HCT116 (cell line): ENCODE measurements around the gene NCKAP5. TPM values are rescaled to one million over a fixed set of nuclear protein-coding genes. Genes with fewer than 3 reads are reported as not detected.

Experiments
- ATAC-seq: fragments of 200-7000 bp; cut with Tn5 transposase; 2 replicates; pipeline ENCODE4 v1.9.1; 2020; ENCODE audit warnings: mild to moderate bottlenecking, moderate library complexity
- BruUV-seq: library from RNA; stranded (reverse); fragments of 400-500 nt; replicated peaks from 2 replicates; lab custom pipeline; 2021; lab: Mats Ljungman, UMichigan
- CTCF ChIA-PET: fragments of 300-600 bp; sonication (Branson Sonifier 250); formaldehyde crosslinking; loops from one replicate; lab custom pipeline; 2021; ENCODE audit warnings: antibody characterized with exemption; lab: Charles Lee
- POLR2A ChIA-PET: fragments of 300-600, 350-600 bp; sonication (Branson Sonifier 250); formaldehyde crosslinking; loops from one replicate; lab custom pipeline; 2021; ENCODE audit warnings: antibody characterized with exemption; lab: Charles Lee
- RAD21 ChIA-PET, 2 experiments: fragments of 300-600 bp; sonication (Branson Sonifier 250); formaldehyde crosslinking; loops; one replicate each; lab custom pipeline; 2023; ENCODE audit warnings: low total read pairs in 2 of 2; ENCODE audit not compliant: uncharacterized antibody in 2 of 2, unreplicated experiment in 2 of 2, low non-redundant PET in 1 of 2; lab: Charles Lee
- DNase-seq: peaks from one replicate; pipeline ENCODE4 v3.0.0-alpha.2; 2010; ENCODE audit warnings: low read depth, low spot score
- H2AFZ ChIP-seq: fragments of 200-600 bp; shearing (Covaris generic), sonication (generic); 2 replicates; pipeline ENCODE4 v1.6.1; 2017; ENCODE audit warnings: low read depth, mixed run types, mixed read lengths, antibody characterized with exemption, low read length; ENCODE audit not compliant: poor library complexity, severe bottlenecking
- H3K27ac ChIP-seq: 2 replicates; pipeline ENCODE4 v1.5.1; 2012; ENCODE audit warnings: low read depth, low read length
- H3K27me3 ChIP-seq: fragments of 200-600 bp; sonication (generic); 2 replicates; pipeline ENCODE4 v1.6.1; 2016; ENCODE audit warnings: mixed run types, low read length, mixed read lengths; ENCODE audit not compliant: insufficient read depth
- H3K36me3 ChIP-seq, 2 experiments: fragments of 200-500 bp in 1 of 2; fragments of 200-600 bp in 1 of 2; sonication (Bioruptor generic) in 1 of 2; sonication (generic) in 1 of 2; 2 replicates each; pipeline versions ENCODE4 v1.5.1 to v1.6.1; 2014 to 2016; ENCODE audit warnings: low read length in 2 of 2, inconsistent platforms in 1 of 2, mixed read lengths in 1 of 2, mixed run types in 1 of 2; ENCODE audit not compliant: insufficient read depth in 2 of 2, control insufficient read depth in 1 of 2
- H3K4me1 ChIP-seq, 2 experiments: fragments of 200-600 bp in 1 of 2; sonication (generic) in 1 of 2; 2 replicates each; pipeline versions ENCODE4 v1.5.1 to v1.6.1; 2012 to 2017; ENCODE audit warnings: low read length in 2 of 2, inconsistent platforms in 1 of 2, mild to moderate bottlenecking in 1 of 2, mixed read lengths in 1 of 2, mixed run types in 1 of 2, moderate library complexity in 1 of 2; ENCODE audit not compliant: insufficient read depth in 2 of 2, control insufficient read depth in 1 of 2
- H3K4me2 ChIP-seq: fragments of 200-600 bp; sonication (generic); 2 replicates; pipeline ENCODE4 v1.6.1; 2017; ENCODE audit warnings: mixed run types, low read length, mixed read lengths
- H3K4me3 ChIP-seq, 2 experiments: fragments of 200-600 bp in 1 of 2; sonication (generic) in 1 of 2; replicated peaks in 1 of 2; 2 replicates each; pipeline ENCODE4 v1.5.1; 2011 to 2016; ENCODE audit warnings: low read length in 2 of 2, control low read depth in 1 of 2, low read depth in 1 of 2, mild to moderate bottlenecking in 1 of 2, mixed read lengths in 1 of 2, mixed run types in 1 of 2
- H3K79me2 ChIP-seq: fragments of 200-600 bp; sonication (generic); 2 replicates; pipeline ENCODE4 v1.6.1; 2017; ENCODE audit warnings: mild to moderate bottlenecking, mixed run types, low read length, moderate library complexity, mixed read lengths; ENCODE audit not compliant: insufficient read depth
- H3K9ac ChIP-seq: fragments of 200-600 bp; sonication (generic); 2 replicates; pipeline ENCODE4 v1.6.1; 2016; ENCODE audit warnings: low read length, mixed read lengths
- H3K9me2 ChIP-seq: fragments of 200-600 bp; sonication (generic), shearing (Covaris generic); 2 replicates; pipeline ENCODE4 v1.6.1; 2017; ENCODE audit warnings: mixed run types, mild to moderate bottlenecking, moderate library complexity; ENCODE audit not compliant: insufficient read depth
- H3K9me3 ChIP-seq, 2 experiments: fragments of 200-500 bp in 1 of 2; fragments of 200-600 bp in 1 of 2; sonication (Bioruptor generic) in 1 of 2; sonication (generic) in 1 of 2; 2 replicates each; pipeline ENCODE4 v1.6.1; 2014 to 2017; ENCODE audit warnings: low read length in 2 of 2, mixed read lengths in 2 of 2, inconsistent platforms in 1 of 2, low read depth in 1 of 2, mild to moderate bottlenecking in 1 of 2, mixed run types in 1 of 2, moderate library complexity in 1 of 2; ENCODE audit not compliant: control insufficient read depth in 1 of 2, insufficient read depth in 1 of 2
- H4K20me1 ChIP-seq: fragments of 200-600 bp; sonication (generic), shearing (Covaris generic); 2 replicates; pipeline ENCODE4 v1.6.1; 2017; ENCODE audit warnings: mixed run types, mild to moderate bottlenecking, moderate library complexity; ENCODE audit not compliant: insufficient read depth
- ATF3 ChIP-seq: IDR thresholded peaks from 2 replicates; pipeline ENCODE4 v1.6.1; 2012
- CBX3 ChIP-seq: IDR thresholded peaks from 2 replicates; pipeline ENCODE4 v1.6.1; 2012; ENCODE audit warnings: low read depth
- CEBPB ChIP-seq: IDR thresholded peaks from 2 replicates; pipeline ENCODE4 v1.6.1; 2012; ENCODE audit warnings: low read depth
- ELF1 ChIP-seq: IDR thresholded peaks from 2 replicates; pipeline ENCODE4 v1.6.1; 2012; ENCODE audit warnings: low read depth, borderline replicate concordance
- EZH2 ChIP-seq: fragments of 200-600 bp; sonication (generic); IDR thresholded peaks from 2 replicates; pipeline ENCODE4 v1.6.1; 2017; ENCODE audit warnings: antibody characterized with exemption, mixed run types
- EZH2phosphoT487 ChIP-seq: fragments of 200-600 bp; IDR thresholded peaks from 2 replicates; pipeline ENCODE4 v1.6.1; 2018; ENCODE audit warnings: antibody characterized with exemption, borderline replicate concordance
- FOSL1 ChIP-seq: IDR thresholded peaks from 2 replicates; pipeline ENCODE4 v1.6.1; 2012; ENCODE audit warnings: low read depth
- POLR2A ChIP-seq: IDR thresholded peaks from 2 replicates; pipeline ENCODE4 v1.7.0; 2011; ENCODE audit warnings: borderline replicate concordance; ENCODE audit not compliant: insufficient read depth, insufficient read length; ENCODE audit errors: extremely low read depth
- POLR2AphosphoS5 ChIP-seq: IDR thresholded peaks from 2 replicates; pipeline ENCODE4 v1.6.1; 2011; ENCODE audit warnings: mild to moderate bottlenecking, low read depth, low read length, moderate library complexity
- RAD21 ChIP-seq: IDR thresholded peaks from 2 replicates; pipeline ENCODE4 v1.6.1; 2012; ENCODE audit warnings: low read depth, mild to moderate bottlenecking
- REST ChIP-seq: IDR thresholded peaks from 2 replicates; pipeline ENCODE4 v1.6.1; 2012; ENCODE audit warnings: low read depth
- SIN3A ChIP-seq: IDR thresholded peaks from 2 replicates; pipeline ENCODE4 v1.6.1; 2012; ENCODE audit warnings: low read depth
- SP1 ChIP-seq: IDR thresholded peaks from 2 replicates; pipeline ENCODE4 v1.6.1; 2012; ENCODE audit warnings: low read depth
- TCF7L2 ChIP-seq: IDR thresholded peaks from 2 replicates; pipeline ENCODE4 v1.7.0; 2011; ENCODE audit warnings: borderline replicate concordance, inconsistent platforms; ENCODE audit not compliant: insufficient read depth, insufficient read length; ENCODE audit errors: extremely low read depth
- YY1 ChIP-seq: IDR thresholded peaks from 2 replicates; pipeline ENCODE4 v1.6.1; 2011; ENCODE audit warnings: low read length, low read depth, moderate library complexity, mild to moderate bottlenecking; ENCODE audit not compliant: insufficient replicate concordance; ENCODE audit errors: extremely low read depth
- ZFX ChIP-seq: fragments of 450-650 bp; IDR thresholded peaks from 2 replicates; pipeline ENCODE4 v1.6.1; 2017
- intact Hi-C: fragments of 100-400 bp; cut with micrococcal nuclease; formaldehyde crosslinking; loops from 2 replicates; pipeline ENCODE4 v1.10.0; 2022
- total RNA-seq: library from RNA; stranded (reverse); gene quantifications from one replicate; pipeline ENCODE4 v1.2.1, GENCODE V29; 2021; ENCODE audit not compliant: unreplicated experiment

The NCKAP5 gene
- total RNA-seq, 1 experiment from 2014 or later, result 0.30 TPM

- no peak overlapping the region for H3K4me3 ChIP-seq
- RAD21 ChIA-PET, result no interaction called here
- H3K4me2 ChIP-seq, result no peak overlapping the region
- H4K20me1 ChIP-seq, result no peaks in the 10 kb centered on the region
- no peaks in the 10 kb centered on the region for H3K9me3 ChIP-seq
- H2AFZ ChIP-seq, result no peak overlapping the region
- H3K36me3 ChIP-seq, result no peaks in the 10 kb centered on the region
- H3K9me2 ChIP-seq, result no peaks in the 10 kb centered on the region
- DNase-seq (no peak), ATAC-seq (no peak)
- no peak for TF ChIP-seq POLR2A
- TF ChIP-seq ELF1, result no peak
- no peak for TF ChIP-seq RAD21
- TF ChIP-seq EZH2, result no peak
- no peak for TF ChIP-seq ZFX
- H3K27me3 ChIP-seq, result peaks cover 11% of the 10 kb centered on the region; the same call in 1 of the 2 replicates
- BruUV-seq, result no TSS peak
- no peak overlapping the region for H3K9ac ChIP-seq
- H3K4me1 ChIP-seq, result no peaks in the 10 kb centered on the region
- CTCF ChIA-PET, result no interaction called here
- H3K79me2 ChIP-seq, result no peaks in the 10 kb centered on the region
- H3K27ac ChIP-seq, result no peak overlapping the region
- POLR2A ChIA-PET, result no interaction called here
- intact Hi-C loops, result no loop called here
Observed at GRCh38 chr2:132725748-132726147, 842.5 kb downstream of the NCKAP5 start.

GRCh38 chr2:132725148-132725547 lies 843.1 kb downstream of the NCKAP5 start:
- Histone ChIP-seq H3K27me3 (peaks cover 11% of the 10 kb centered on the region; the same call in 1 of the 2 replicates), H3K4me3 (no peak overlapping the region), H3K9me3 (no peaks in the 10 kb centered on the region), H3K79me2 (no peaks in the 10 kb centered on the region), H4K20me1 (no peaks in the 10 kb centered on the region), H3K36me3 (no peaks in the 10 kb centered on the region), H3K4me2 (no peak overlapping the region), H3K9me2 (no peaks in the 10 kb centered on the region), H2AFZ (no peak overlapping the region), H3K27ac (no peak overlapping the region), H3K9ac (no peak overlapping the region), H3K4me1 (no peaks in the 10 kb centered on the region)
- intact Hi-C loops, result no loop called here
- DNase-seq (no peak), ATAC-seq (no peak)
- BruUV-seq, result no TSS peak
- ChIA-PET RAD21 (no interaction called here), POLR2A (no interaction called here), CTCF (no interaction called here)
- TF ChIP-seq POLR2A (no peak), EZH2 (no peak), SP1 (no peak), POLR2AphosphoS5 (no peak), RAD21 (no peak), SIN3A (no peak), ATF3 (no peak), ELF1 (no peak), TCF7L2 (no peak), YY1 (no peak), CEBPB (no peak), REST (no peak), ZFX (no peak), CBX3 (no peak), FOSL1 (no peak), EZH2phosphoT487 (no peak)
